ENCODE results near the gene BMPR1B. TPM values are rescaled to one million over a fixed set of nuclear protein-coding genes. Genes with fewer than 3 reads are reported as not detected.

BMPR1B gene
- total RNA-seq, 1 donor from 2014 or later, result 1.4 TPM

DNA sequence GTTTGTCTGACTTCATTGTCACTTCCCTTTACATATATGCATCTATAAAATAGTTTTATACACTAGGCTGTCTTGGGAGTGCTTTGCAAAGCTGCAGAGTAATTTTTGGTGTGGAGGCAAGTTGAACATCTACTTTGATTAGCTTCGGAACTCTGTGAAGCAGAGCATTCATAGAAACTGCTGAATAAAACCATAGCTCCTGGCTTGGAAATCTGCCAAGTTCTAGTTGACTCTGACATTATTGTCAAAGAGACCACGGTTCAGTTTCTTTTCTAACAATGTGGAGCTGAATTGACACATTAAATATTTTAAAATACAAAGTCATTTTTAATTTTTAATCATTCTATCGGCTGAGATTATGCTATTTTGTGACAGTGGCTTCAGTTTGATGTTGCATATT lies 335.0 kb downstream of the BMPR1B start:
- ATAC-seq, result no peak
- no peak for DNase-seq (ENCODE audit: missing footprints)
- intact Hi-C loops (cut with DNase I), result no loop called here

DNA sequence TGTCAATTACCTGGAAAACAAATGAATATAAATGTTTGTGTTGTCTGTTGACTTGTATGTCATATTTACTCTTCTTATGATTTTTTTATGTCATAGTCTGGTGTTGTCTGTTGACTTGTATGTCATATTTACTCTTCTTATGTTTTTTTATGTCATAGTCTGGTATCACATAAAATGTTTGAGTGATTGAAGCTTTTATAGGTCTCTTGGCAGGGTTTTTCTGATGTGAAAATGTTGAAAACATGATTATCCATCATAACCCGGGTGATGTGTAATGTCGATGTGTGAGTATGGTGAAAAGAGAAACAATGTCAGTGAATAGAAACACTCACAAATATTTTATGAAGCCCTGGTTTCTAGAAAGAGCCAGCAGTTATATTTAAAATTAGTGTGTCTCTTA lies 335.7 kb downstream of the BMPR1B start:
- DNase-seq (ENCODE audit: missing footprints) (no peak), ATAC-seq (no peak)
- intact Hi-C loops (cut with DNase I), result no loop called here

DNA sequence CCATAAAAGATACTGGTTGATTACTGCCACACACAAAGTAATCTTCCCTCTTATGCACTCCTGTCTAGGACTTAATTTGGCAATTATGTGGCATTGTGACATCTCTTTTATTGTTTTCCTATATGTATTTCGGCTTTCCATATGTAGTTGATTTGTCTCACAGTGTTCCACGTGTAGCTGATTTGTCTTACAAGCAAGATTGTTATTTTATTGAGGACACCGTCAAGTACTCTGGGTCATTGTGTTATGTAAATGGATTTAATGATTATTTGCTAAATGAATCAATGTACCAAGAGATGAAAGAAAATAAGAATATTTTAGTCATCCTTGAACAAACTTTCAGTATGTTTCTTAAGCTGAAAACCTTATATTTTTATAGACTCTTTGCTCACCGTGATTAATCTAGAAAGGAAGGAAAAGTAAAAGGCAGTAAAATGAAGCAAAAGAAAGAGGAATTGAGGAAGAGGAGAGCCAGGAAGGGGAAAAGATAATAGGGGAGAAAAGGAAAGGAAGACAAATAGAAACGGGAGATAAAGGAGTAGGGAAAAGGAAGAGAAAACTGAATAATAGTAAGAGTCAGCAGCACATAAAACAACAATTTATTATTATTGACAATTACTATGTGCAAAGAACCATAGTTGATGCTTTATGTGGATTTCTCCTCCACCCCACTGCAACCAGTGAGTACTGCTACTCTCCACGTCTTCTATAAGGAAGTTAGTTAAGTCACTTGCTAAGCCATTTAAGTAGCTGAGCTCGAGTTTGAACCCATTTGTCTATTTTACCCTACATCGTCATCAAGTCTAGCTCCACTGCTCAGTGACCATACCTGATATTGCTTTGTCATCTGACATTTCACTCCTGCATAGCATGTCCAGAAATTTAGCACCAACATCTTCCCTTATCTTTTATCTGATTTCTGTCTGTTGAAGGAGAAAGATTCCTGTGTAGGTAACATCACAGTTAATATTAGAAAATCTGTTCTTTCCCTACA lies 336.5 kb downstream of the BMPR1B start:
- intact Hi-C loops (cut with DNase I), result no loop called here
- no peak for DNase-seq (ENCODE audit: missing footprints)
- ATAC-seq, result no peak

DNA sequence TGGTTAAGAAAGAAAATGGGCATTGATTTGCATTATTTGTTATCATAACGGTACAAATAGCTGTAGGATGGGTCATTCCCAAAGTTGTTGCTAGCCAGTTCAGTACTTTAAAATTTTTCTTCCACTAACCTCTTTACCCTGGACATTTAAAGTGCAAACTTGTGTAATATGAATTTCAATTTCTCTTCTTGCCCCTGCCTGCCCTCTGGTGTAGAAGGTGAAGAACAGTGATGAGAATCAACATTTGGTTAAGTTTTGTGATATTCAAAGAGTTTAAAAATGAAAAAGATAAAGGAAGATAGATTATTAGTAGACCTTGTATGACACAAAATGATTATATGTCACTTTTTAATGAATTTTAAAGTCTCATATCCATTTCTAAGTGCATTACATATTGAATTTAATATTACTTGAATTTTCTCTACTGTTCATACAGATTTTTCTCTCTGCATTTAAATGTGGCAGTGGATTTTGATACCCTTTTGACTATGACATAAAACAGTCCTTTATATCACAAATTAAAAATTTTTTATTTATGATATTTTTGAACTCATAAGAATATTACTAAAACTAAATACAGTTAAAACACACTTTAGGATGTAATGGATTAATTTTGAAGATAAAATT lies 337.7 kb downstream of the BMPR1B start:
- no peak for ATAC-seq
- DNase-seq (ENCODE audit: missing footprints), result no peak

DNA sequence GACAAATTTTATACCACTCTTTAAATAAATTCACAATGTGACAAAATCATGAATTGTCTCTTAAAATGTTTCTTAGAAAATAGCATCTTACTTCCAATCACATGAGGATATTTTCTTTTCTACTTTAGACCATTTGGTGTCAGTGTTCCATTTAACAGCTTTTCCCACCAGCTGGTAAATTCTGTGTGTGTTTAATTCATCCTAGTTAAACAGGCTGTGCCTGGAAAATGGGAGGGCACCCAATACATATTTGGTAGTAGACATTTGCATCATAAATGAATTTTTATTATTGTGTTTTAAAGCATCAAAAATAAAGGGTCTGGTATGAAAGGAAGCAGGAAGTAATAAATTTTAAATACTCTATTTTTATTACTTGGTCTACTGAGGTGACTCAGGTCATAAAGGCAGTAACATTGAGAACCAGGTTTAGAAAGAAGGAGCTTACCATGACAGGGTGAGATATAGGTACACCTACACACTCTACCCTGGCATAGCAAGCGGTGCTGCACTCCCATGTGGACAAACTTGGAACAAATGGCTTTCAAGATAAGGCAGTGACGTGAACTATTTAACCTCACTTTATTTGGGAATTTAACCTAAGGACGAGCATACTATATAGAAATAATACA lies 344.5 kb downstream of the BMPR1B start:
- ATAC-seq, result no peak
- no peak for DNase-seq (ENCODE audit: missing footprints)
- intact Hi-C loops (cut with DNase I), result loop anchor here (10.0 kb wide), 2 partner anchors 107 to 447 kb away; no protein-coding TSS in a partner anchor

More for the DNA sequence above, 337.7 kb downstream of the BMPR1B start:
- intact Hi-C loops (cut with DNase I), result no loop called here

DNA sequence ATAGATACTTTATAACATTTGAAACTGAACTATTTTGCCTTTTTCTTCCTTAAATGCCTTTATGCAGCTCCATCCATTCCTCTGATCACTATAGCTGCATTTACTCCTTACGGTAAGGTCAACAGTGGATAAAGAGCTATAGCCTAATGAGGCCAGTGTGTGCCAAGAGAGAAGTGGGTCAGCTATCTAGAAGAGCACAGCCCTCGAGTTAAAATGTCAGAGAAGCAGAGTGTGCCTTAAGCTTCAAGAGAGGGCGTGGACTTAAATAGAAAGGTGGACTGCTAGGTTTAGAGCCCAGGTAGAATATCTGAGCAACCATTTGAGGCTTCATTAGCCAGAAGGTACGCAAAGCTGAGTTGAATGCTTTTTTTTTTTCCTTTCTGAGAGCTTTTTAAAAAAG lies 347.4 kb downstream of the BMPR1B start:
- ATAC-seq, result peak; percentile 92
- no peak for DNase-seq (ENCODE audit: missing footprints)
- intact Hi-C loops (cut with DNase I), result loop anchor here (10.0 kb wide), 2 partner anchors 110 to 450 kb away; no protein-coding TSS in a partner anchor

DNA sequence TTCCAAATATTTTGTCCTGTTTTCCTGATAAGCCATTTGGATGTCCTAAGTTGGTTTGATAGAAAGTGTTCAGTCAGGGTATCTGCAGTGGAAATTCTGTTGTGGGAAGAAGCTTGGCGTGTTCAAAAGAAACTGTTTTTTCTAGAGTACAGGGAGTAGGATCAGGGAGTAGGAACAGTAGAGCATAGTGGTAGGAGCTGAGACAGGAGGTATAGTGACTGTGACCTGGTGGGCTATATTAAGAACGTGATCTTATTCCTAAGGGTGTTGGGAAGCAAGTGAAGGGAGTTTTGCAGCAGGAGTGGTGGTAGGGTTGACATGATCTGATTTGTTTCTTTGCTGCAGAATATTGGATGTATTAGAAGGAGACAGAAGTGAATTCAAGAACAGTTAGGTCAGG lies 348.2 kb downstream of the BMPR1B start:
- no peak for DNase-seq (ENCODE audit: missing footprints)
- no peak for ATAC-seq
- intact Hi-C loops (cut with DNase I), result loop anchor here (10.0 kb wide), 2 partner anchors 111 to 451 kb away; no protein-coding TSS in a partner anchor

DNA sequence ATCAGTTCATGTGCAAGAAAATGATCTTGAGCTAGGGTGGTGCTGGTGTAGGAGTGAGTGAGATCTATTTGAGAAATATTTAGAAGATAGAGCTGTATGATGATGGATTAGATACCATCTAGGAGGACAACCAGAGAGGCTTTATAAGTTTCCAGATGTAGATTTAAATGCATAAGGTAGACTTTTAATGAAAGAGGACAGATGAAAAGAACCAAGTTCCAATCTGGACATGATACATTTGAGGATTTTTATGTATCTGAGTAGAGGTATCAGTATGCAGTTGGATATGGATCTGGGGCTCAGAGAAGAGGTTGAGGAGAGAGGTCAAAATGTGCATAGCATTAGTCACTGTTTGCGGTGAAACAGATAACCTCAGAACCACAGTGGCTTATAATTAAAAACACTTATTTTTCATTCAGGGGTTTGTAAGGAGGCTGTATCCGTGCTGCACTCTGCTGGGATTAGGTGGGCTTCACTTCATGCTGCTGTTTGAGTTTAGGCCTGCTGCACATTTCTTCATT lies 348.7 kb downstream of the BMPR1B start:
- ATAC-seq (no peak), DNase-seq (ENCODE audit: missing footprints) (no peak)
- intact Hi-C loops (cut with DNase I), result loop anchor here (10.0 kb wide), 2 partner anchors 112 to 452 kb away; no protein-coding TSS in a partner anchor

DNA sequence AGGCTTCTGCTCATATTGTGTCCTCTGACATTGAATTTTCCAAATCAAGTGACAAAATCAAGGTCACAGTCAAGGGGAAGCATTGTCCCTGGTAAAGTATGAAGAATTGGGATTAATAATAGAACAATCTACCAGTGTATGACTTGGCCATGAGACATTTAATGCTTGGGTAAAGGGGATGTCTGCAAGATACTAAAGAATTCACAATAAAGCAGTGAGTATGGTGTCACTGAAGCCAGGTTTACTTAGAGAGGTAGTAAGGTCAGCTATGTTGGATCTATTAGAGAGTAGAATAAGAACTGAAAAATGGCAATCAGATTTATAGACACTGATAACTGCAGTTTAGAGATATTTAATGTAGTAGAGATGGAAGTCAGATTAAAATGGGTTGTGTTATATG lies 349.2 kb downstream of the BMPR1B start:
- DNase-seq (ENCODE audit: missing footprints) (no peak), ATAC-seq (no peak)
- intact Hi-C loops (cut with DNase I), result loop anchor here (10.0 kb wide), 2 partner anchors 112 to 452 kb away; no protein-coding TSS in a partner anchor

DNA sequence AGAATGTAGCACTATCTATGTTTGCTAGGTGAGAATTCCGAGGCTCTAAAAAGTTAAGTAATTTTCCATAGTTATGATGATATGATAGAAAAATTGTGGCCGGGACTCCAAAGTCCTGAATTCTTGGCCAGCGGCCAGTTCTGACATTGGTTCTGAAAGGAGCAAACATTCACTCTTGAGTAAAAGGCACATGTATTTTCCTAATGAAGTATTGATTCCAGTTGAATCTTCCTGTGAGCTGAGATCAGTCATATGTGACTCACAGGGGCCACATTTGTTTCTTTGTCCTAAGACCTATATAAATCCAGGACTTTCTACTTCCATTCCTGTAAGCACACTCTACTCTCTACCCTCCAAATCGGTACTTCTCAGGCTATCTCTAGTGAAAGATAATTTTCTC lies 349.9 kb downstream of the BMPR1B start:
- ATAC-seq, result no peak
- no peak for DNase-seq (ENCODE audit: missing footprints)
- intact Hi-C loops (cut with DNase I), result loop anchor here (10.0 kb wide), 2 partner anchors 113 to 453 kb away; no protein-coding TSS in a partner anchor

DNA sequence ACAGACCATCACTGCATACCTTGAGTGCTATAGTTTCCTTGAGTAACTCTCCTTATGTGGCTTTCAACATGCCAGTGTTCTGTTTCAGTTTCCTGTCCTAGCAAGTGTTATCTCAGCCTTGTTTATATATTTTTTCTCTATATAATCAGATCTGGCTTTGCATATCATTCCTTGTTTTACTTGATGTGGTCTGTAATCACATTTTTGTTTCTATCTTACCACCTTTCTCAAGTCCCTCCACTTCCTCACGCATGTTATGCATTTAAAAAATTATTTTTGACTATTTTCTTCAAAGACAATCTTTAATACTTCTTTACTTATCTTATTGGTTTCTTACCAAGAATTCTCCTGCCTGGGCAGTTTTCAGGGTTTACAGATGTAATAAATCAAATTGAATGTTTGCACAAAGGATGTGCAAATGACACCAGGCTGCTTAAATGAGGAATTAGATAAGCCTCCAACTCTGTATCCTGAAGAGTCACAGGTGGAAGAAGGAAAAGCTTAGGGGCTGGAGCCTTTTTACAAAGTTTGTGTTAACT lies 351.2 kb downstream of the BMPR1B start:
- DNase-seq (ENCODE audit: missing footprints) (no peak), ATAC-seq (no peak)
- intact Hi-C loops (cut with DNase I), result loop anchor here (10.0 kb wide), 2 partner anchors 114 to 454 kb away; no protein-coding TSS in a partner anchor

DNA sequence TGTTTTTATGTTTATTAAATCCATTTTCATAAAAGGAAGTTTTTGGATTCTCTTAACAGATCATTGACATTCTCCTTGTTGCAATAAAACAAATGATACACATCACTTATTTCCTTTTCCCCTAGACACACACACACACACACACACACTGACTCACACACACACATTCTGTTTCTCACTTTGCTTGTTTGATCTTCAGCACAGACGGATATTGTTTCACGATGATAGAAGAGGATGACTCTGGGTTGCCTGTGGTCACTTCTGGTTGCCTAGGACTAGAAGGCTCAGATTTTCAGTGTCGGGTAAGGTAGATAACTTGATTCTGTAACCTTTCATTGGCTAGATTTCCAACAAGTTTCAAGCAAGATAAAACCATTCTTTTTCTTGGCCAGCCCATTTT lies 356.8 kb downstream of the BMPR1B start:
- ATAC-seq, result no peak

DNA sequence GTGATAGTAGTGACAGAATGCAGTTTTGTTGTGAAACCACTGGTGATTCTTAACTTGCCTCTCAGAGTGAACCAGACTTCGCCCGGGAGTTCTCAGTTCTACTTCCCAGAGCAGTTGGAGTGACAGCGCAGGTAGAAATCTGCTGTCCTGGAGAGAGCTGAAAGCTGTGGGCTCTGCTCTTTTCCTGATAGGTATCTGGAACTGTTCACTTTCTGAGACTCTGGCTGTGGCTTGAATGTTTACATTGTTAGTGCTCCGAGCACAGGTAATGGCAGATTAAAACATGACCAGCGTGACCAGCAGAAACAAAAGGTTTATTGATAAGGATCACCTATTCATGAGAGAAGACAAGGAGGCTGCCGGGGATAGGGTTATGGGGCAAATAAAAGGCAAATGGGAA lies 360.7 kb downstream of the BMPR1B start:
- intact Hi-C loops (cut with DNase I), result no loop called here
- DNase-seq (ENCODE audit: missing footprints) (no peak), ATAC-seq (no peak)

More for the DNA sequence above, 356.8 kb downstream of the BMPR1B start:
- intact Hi-C loops (cut with DNase I), result no loop called here
- DNase-seq (ENCODE audit: missing footprints), result no peak

DNA sequence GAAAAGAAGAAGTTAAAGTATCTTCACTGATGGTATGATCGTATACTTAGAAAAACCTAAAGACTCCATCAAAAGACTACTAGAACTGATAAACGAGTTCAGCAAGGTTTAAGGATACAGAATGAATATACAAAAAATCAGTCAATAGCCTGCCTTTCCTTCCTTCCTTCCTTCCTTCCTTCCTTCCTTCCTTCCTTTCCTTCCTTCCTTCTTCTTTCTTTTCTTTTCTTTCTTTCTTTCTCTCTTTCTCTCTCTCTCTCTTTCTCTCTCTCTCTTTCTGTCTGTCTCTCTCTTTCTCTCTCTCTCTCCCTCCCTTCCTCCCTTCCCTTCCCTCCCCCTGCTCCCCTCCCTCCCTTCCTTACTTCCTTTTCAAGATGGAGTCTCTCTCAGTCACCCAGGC lies 362.7 kb downstream of the BMPR1B start:
- intact Hi-C loops (cut with DNase I), result no loop called here
- ATAC-seq (no peak), DNase-seq (ENCODE audit: missing footprints) (no peak)

DNA sequence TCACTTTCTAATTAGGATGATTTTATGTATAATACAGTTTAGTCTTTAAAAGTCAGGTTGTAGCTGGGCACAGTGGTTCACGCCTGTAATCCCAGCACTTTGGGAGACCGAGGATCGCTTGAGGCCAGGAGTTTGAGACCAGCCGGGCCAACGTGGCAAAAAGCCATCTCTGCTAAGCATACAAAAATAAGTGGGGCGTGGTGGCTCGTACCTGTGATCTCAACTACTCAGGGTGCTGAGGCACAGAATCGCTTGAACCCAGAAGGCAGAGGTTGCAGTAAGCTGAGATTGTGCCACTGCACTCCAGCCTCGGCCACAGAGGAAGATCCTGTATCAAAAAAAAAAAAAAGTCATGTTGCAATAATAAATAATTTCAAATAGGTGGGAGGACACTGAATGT lies 364.2 kb downstream of the BMPR1B start:
- no peak for DNase-seq (ENCODE audit: missing footprints)
- ATAC-seq, result no peak
- intact Hi-C loops (cut with DNase I), result no loop called here

DNA sequence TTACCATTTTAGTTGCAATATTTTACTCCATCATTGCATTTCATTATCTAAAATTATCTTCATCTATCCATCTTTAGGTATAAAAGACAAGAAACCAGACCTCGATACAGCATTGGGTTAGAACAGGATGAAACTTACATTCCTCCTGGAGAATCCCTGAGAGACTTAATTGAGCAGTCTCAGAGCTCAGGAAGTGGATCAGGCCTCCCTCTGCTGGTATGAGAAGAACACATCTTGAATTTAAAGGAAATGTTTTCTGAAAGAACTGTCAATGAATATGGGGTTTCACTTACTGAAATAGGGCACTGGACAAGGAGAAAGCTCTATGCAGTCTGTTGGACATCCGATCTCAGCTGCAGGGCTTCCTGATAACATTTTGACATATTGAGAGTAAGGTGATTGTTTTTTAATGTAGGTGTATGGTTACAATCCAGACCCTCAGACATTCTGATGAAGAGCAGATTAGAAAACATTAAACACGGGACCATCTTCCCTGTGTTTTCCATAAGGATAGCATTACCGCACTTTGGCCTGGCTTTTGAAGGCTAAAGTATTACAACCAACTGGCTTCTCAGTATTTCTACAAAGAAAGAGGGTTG lies 367.2 kb downstream of the BMPR1B start:
- intact Hi-C loops (cut with DNase I), result no loop called here
- peak; percentile 67 for ATAC-seq
- DNase-seq (ENCODE audit: missing footprints), result no peak

DNA sequence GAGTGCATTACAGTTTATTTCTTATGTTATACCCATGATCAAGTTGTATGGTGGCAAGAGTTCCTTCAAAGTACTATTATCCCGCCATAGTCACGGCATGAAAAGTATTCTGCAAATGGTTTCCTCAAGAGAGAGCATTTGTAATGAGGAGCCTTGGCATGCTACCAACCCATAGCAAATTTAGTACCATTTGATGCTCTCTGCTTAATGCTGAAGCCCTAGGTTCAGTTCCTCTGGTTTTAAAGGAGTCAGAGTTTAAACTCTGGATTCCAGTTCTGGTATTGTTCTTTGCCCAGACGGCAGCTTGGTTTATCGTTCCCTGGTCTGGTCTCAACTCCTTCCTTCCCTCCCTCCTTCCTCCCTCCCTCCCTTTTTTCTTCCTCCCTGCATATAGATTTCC lies 371.3 kb downstream of the BMPR1B start:
- DNase-seq (ENCODE audit: missing footprints) (no peak), ATAC-seq (no peak)

DNA sequence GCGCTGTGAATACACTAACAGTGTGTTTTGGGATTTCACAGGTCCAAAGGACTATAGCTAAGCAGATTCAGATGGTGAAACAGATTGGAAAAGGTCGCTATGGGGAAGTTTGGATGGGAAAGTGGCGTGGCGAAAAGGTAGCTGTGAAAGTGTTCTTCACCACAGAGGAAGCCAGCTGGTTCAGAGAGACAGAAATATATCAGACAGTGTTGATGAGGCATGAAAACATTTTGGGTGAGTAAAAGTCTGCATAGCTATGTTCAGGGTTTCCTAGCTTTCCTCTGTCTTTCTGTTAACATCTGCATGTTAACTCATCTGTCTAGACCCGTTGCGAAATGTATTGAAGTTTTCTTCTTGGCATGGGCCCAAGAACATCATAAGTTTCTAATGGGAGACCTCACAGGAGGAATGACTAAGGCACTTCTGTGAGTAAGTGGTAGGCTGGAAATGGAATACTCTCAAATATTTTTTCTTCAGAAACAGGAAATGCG lies 372.1 kb downstream of the BMPR1B start:
- ATAC-seq, result peak; percentile 94
- intact Hi-C loops (cut with DNase I), result no loop called here
- DNase-seq (ENCODE audit: missing footprints), result no peak

More for the DNA sequence above, 371.3 kb downstream of the BMPR1B start:
- intact Hi-C loops (cut with DNase I), result no loop called here

All from Right ventricle myocardium inferior (tissue), 1 donor.